Loucy (cell line): ENCODE data around the gene SH2D6.

Experiments used
- CTCF ChIP-seq: fragments of 200-600 bp; sonication (generic); conservative IDR thresholded peaks from 2 replicates; pipeline ENCODE4 v1.5.1; 2014; ENCODE audit warnings: mild to moderate bottlenecking, antibody characterized with exemption, low read length
- EZH2phosphoT487 ChIP-seq: fragments of 200-600 bp; IDR thresholded peaks from 2 replicates; pipeline ENCODE4 v1.6.1; 2018; ENCODE audit warnings: antibody characterized with exemption, mild to moderate bottlenecking, moderate library complexity, borderline replicate concordance

GRCh38 chr2:85455552-85456090 is 37.1 kb downstream of the SH2D6 start:
- peak; percentile 34; the same call in 1 of the 2 replicates for TF ChIP-seq CTCF
- no peak for TF ChIP-seq EZH2phosphoT487
